GM12872 (cell line): Measurements from ENCODE around the gene CERT1.

ENCODE experiments used
- TF ChIP-seq, protein P1 (sequence below): IDR thresholded peaks from 3 replicates; pipeline ENCODE4 v1.5.1; 2011; ENCODE audit warnings: low read depth, mild to moderate bottlenecking, low read length, moderate library complexity; ENCODE audit not compliant: insufficient read depth

Gene CERT1

GRCh38 chr5:75468593-75468992 is 42.8 kb downstream of the CERT1 start:
- TF ChIP-seq, protein P1, sequence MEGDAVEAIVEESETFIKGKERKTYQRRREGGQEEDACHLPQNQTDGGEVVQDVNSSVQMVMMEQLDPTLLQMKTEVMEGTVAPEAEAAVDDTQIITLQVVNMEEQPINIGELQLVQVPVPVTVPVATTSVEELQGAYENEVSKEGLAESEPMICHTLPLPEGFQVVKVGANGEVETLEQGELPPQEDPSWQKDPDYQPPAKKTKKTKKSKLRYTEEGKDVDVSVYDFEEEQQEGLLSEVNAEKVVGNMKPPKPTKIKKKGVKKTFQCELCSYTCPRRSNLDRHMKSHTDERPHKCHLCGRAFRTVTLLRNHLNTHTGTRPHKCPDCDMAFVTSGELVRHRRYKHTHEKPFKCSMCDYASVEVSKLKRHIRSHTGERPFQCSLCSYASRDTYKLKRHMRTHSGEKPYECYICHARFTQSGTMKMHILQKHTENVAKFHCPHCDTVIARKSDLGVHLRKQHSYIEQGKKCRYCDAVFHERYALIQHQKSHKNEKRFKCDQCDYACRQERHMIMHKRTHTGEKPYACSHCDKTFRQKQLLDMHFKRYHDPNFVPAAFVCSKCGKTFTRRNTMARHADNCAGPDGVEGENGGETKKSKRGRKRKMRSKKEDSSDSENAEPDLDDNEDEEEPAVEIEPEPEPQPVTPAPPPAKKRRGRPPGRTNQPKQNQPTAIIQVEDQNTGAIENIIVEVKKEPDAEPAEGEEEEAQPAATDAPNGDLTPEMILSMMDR, result no peak

DNA sequence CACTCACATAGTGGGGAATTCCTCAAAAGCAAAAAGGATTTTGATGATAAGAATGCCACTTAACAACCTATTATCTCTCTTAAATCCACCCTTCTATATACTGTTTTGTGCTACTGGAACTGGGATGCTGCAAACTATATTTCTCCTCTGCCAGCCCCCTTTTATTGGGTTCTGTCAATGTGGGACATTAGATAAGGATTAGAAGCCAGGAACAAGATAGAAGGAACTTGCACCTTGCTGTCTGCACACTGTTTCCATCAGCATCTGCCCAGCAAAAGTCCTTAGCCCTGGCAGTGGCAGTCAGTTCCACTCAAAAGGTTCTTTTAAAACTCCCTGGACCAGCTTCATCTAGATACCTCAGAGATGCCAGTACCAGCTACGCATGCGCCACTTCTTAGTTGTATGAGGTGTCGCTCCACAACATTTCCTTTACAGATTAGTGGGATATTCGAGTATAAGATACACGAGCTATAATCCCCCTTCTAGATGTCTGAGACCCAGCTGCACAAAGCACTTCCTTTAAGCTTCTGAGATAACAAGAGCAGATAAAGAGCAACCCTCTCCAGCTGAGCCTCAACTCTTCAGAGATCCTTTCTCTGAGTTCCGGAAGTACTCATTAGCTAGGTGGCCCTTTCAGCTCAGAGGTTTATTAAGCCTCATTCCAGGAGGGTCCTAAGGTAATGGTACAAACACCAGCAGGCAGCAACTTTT is 45.3 kb downstream of the CERT1 start:
- TF ChIP-seq, protein P1, result no peak

GRCh38 chr5:75465480-75465879 is 45.9 kb downstream of the CERT1 start:
- TF ChIP-seq, protein P1, result no peak

DNA sequence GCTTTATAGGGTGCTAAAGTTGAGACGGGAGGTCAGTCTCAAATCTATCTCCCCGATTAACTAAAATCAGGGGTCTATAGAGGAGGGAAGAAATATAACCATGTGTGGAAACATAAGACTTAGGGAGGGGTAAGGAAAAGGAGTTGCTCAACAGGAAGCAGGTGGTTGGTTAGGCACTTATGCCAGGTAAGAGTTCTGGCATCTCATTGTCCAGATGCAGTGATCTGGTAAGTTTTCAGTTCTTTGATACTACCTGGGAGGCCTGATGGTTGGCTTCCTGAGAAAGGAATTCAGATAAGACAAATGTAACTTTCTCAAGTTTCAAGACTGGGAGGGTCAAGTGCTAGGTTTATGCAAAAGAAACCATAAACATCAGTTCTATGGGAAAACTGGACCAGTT is 47.7 kb downstream of the CERT1 start:
- TF ChIP-seq, protein P1, result no peak

DNA sequence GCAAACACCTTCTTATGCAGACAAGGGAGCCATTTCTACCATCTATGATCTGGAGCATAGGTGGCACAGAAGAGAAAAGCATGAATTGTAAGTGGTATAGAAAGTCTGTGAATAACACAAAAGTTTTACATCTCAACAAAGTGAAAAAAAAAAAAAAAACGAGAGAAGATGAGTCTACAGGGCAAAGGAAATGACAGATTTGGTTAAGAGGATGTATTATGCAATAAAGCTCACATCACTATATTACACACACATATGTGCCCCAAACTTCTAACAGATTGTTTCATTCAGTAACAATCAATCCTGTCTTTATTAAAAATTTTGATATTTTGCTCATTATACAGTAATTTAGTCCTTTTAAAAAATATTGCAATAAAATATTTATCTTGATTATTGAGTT is 49.8 kb downstream of the CERT1 start:
- TF ChIP-seq, protein P1, result no peak

- TF ChIP-seq, protein P1, result no peak
Observed at GRCh38 chr5:75460942-75461610, 50.4 kb downstream of the CERT1 start.

DNA sequence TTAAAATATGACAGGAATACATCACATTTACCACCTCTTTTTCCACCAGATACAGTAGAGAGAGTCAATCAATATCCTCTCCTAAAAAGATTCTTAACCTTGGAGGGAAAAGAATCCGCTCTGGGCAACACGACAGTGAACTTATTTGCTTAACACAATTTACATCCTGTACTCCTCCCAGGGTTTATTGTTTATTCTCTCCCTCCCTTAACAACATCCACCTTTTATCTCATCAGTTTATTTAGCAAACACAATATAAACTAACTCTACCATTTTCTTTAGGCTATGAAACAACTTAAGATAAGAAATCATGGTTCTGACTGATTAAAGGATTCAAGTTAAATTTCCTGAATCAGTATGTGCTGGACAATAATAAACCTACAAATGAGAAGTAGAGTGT is 50.9 kb downstream of the CERT1 start:
- TF ChIP-seq, protein P1, result no peak
